Activated CD4-positive, alpha-beta T cell treated with anti-CD3 and anti-CD28 coated beads, Interleukin-2, amount 10 ng/mL, durations not matched to agents 24 days and 14 days (primary cell): ENCODE data around the gene PIGN. TPM values are rescaled to one million over a fixed set of nuclear protein-coding genes. Genes with fewer than 3 reads are reported as not detected.

Source experiments
- DNase-seq: peaks from one replicate; pipeline ENCODE4 v3.0.0; 2022
- H3K27ac Mint-ChIP-seq: one replicate; pipeline ENCODE4 v1.8.0; 2022; ENCODE audit warnings: mild to moderate bottlenecking, mixed read lengths
- H3K27me3 Mint-ChIP-seq: one replicate; pipeline ENCODE4 v1.8.0; 2022; ENCODE audit warnings: mixed read lengths
- H3K36me3 Mint-ChIP-seq: one replicate; pipeline ENCODE4 v1.8.0; 2022; ENCODE audit warnings: low read depth, mild to moderate bottlenecking, mixed read lengths
- H3K4me1 Mint-ChIP-seq: one replicate; pipeline ENCODE4 v1.8.0; 2021; ENCODE audit warnings: mixed read lengths
- H3K4me3 Mint-ChIP-seq: one replicate; pipeline ENCODE4 v1.8.0; 2022; ENCODE audit warnings: mild to moderate bottlenecking, moderate library complexity, mixed read lengths
- H3K9me3 Mint-ChIP-seq: one replicate; pipeline ENCODE4 v1.8.0; 2021; ENCODE audit warnings: mixed read lengths
- intact Hi-C: fragments of 100-400 bp; cut with micrococcal nuclease; formaldehyde crosslinking; loops from one replicate; pipeline ENCODE4 v1.15.1; 2023
- total RNA-seq: library from RNA; stranded (reverse); gene quantifications from 2 replicates; pipeline ENCODE4 v1.2.3, GENCODE V29; 2022

Gene PIGN
- total RNA-seq, 1 donor from 2014 or later: 32.0 TPM

GRCh38 chr18:62081248-62081647 lies 105.6 kb downstream of the PIGN start:
- DNase-seq: no peak
- H3K27me3 Mint-ChIP-seq: no peaks in the 10 kb centered on the region
- H3K36me3 Mint-ChIP-seq: peaks cover 3% of the 10 kb centered on the region
- no peak overlapping the region for H3K27ac Mint-ChIP-seq
- no peak overlapping the region for H3K4me3 Mint-ChIP-seq
- H3K4me1 Mint-ChIP-seq: peaks cover 11% of the 10 kb centered on the region
- intact Hi-C loops: loop anchor here (5.0 kb wide), 1 partner anchor 129 kb away; no protein-coding TSS in a partner anchor
- no peaks in the 10 kb centered on the region for H3K9me3 Mint-ChIP-seq

- Mint-ChIP-seq H3K4me1 (peaks cover 11% of the 10 kb centered on the region), H3K36me3 (peaks cover 3% of the 10 kb centered on the region), H3K27me3 (no peaks in the 10 kb centered on the region), H3K9me3 (no peaks in the 10 kb centered on the region), H3K27ac (no peak overlapping the region), H3K4me3 (no peak overlapping the region)
- intact Hi-C loops: loop anchor here (5.0 kb wide), 1 partner anchor 128 kb away; no protein-coding TSS in a partner anchor
- no peak for DNase-seq
Observed at GRCh38 chr18:62080172-62080900, 106.5 kb downstream of the PIGN start.

DNA sequence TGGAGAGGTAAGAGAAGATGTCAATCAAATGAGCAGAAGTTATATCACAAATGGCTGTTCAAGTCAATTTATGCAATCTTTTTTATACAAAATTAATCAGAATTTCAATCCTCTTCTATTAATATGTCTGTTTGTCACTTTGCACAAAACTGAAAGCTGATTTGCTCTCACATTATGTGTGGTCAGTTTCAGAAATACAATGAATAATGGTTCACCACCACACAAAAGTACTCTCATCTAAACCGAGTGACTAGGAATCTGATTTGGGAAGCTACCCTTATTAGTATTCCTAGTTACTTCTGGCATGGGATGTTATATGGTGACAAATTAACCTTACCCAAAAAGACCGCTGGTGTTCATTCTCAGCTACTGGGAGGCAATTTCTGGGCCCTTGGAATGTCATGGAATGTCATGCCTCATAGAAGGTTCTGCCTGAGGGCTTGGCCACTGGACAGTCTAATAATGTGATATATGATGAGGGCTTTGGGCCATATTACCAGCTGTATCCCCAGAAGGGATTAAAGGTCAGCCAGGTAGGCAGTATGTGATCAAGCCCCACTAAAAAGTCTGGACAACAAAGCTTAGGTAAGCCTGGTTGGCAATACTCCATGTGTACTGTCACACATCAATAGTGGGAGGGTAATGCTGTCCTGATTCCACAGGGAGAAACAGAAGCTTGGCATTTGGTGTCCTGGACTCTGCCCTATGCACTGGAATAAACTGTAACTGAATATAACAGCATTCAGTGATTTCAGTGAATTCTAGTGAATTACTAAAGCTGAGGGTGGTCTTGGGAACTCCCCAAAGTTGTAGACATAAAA lies 113.2 kb downstream of the PIGN start:
- Mint-ChIP-seq H3K4me3 (no peak overlapping the region), H3K27me3 (no peaks in the 10 kb centered on the region), H3K4me1 (no peaks in the 10 kb centered on the region), H3K27ac (no peak overlapping the region), H3K9me3 (no peaks in the 10 kb centered on the region), H3K36me3 (peaks cover 2% of the 10 kb centered on the region)
- intact Hi-C loops: no loop called here
- DNase-seq: no peak

GRCh38 chr18:62072370-62072769 lies 114.5 kb downstream of the PIGN start:
- H3K4me1 Mint-ChIP-seq: no peaks in the 10 kb centered on the region

GRCh38 chr18:62071071-62071470 lies 115.8 kb downstream of the PIGN start:
- Mint-ChIP-seq H3K27me3 (no peaks in the 10 kb centered on the region), H3K36me3 (peaks cover 7% of the 10 kb centered on the region), H3K27ac (no peak overlapping the region), H3K9me3 (peaks cover 3% of the 10 kb centered on the region), H3K4me3 (no peak overlapping the region), H3K4me1 (no peaks in the 10 kb centered on the region)
- DNase-seq: no peak
- intact Hi-C loops: no loop called here

More at GRCh38 chr18:62072370-62072769, 114.5 kb downstream of the PIGN start:
- Mint-ChIP-seq H3K27me3 (no peaks in the 10 kb centered on the region), H3K4me3 (no peak overlapping the region), H3K36me3 (peaks cover 4% of the 10 kb centered on the region), H3K27ac (no peak overlapping the region), H3K9me3 (no peaks in the 10 kb centered on the region)
- DNase-seq: no peak
- intact Hi-C loops: no loop called here

DNA sequence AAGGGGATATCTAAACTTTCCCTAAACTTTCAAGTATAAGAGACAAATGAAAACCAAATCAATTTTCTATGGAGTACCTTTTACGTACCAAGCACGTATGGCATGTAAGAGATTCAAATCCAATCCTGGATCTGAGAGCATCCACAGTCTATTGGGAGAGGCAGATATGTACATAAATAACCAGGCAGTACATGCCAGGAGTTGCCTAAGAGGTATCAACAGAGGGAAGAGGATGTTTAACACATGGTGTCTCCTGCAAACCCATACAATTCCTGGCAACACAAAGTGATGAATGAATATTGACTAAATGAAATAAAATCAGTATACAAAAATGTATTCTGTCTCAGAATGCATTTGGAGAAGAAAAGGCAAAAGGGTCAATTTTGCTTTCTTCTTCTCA lies 116.6 kb downstream of the PIGN start:
- H3K4me1 Mint-ChIP-seq: no peaks in the 10 kb centered on the region
- peaks cover 7% of the 10 kb centered on the region for H3K36me3 Mint-ChIP-seq
- no peak for DNase-seq
- no peaks in the 10 kb centered on the region for H3K27me3 Mint-ChIP-seq
- peaks cover 3% of the 10 kb centered on the region for H3K9me3 Mint-ChIP-seq
- no peak overlapping the region for H3K27ac Mint-ChIP-seq
- intact Hi-C loops: no loop called here
- H3K4me3 Mint-ChIP-seq: no peak overlapping the region

DNA sequence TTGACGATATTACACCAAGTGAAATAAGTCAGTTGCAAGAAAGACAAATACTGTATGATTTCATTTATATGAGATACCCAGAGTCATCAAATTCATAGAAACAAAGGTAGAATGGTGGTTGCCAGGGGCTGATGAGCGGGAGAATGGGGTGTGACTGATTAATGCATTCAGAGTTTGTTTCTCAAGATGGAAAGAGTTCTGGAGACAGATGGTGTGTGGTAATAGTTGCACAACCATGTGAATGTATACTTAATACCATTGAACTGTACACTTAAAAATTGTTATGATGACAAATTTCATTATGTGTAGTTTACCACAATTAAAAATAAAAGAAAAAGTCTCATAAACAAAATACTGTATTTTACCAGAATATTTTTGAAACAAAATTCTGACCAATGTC lies 117.3 kb downstream of the PIGN start:
- H3K4me1 Mint-ChIP-seq: no peaks in the 10 kb centered on the region
- peaks cover 3% of the 10 kb centered on the region for H3K9me3 Mint-ChIP-seq
- peaks cover 7% of the 10 kb centered on the region for H3K36me3 Mint-ChIP-seq
- no peak overlapping the region for H3K27ac Mint-ChIP-seq
- intact Hi-C loops: no loop called here
- no peak overlapping the region for H3K4me3 Mint-ChIP-seq
- H3K27me3 Mint-ChIP-seq: no peaks in the 10 kb centered on the region
- DNase-seq: no peak

- no peak overlapping the region for H3K27ac Mint-ChIP-seq
- no peaks in the 10 kb centered on the region for H3K4me1 Mint-ChIP-seq
- DNase-seq: no peak
- H3K4me3 Mint-ChIP-seq: no peak overlapping the region
- H3K36me3 Mint-ChIP-seq: peaks cover 9% of the 10 kb centered on the region
- peaks cover 3% of the 10 kb centered on the region for H3K9me3 Mint-ChIP-seq
- intact Hi-C loops: no loop called here
- no peaks in the 10 kb centered on the region for H3K27me3 Mint-ChIP-seq
Observed at GRCh38 chr18:62066102-62066818, 120.6 kb downstream of the PIGN start.

GRCh38 chr18:62064361-62064760 lies 122.5 kb downstream of the PIGN start:
- peaks cover 3% of the 10 kb centered on the region for H3K9me3 Mint-ChIP-seq
- H3K27me3 Mint-ChIP-seq: no peaks in the 10 kb centered on the region
- H3K4me3 Mint-ChIP-seq: no peak overlapping the region
- no peak overlapping the region for H3K27ac Mint-ChIP-seq
- no peaks in the 10 kb centered on the region for H3K4me1 Mint-ChIP-seq
- DNase-seq: no peak
- intact Hi-C loops: no loop called here
- H3K36me3 Mint-ChIP-seq: peaks cover 9% of the 10 kb centered on the region

DNA sequence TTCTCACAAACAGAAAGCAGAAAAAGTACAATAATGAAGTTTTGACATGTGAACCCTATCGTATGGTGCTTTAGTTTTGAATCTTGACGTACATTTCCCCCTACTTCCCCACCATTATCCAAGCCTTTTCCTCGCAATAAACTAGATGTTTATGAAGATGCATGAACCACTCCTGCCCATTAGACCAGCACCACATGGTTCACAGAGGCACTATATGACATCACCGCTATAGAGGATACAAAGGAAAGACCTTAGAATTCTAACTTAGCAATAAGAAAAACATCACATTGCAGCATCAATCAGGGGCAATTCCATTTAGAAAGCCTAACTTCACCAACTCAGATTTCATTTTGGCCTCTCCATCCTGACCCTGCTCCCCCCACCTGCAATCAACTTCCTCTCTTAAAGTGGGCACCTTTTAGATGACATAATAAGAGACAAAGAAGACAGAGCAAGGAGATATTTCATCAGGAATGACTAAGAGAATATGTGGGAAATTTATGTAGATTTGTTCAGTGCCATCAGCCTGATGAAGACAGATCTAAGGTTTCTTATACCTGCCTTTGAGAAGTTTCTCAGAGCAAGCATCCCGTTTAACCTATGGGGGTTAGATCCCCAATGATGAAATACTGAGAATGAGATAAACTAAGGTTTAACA lies 124.9 kb downstream of the PIGN start:
- intact Hi-C loops: no loop called here
- Mint-ChIP-seq H3K4me1 (no peaks in the 10 kb centered on the region), H3K4me3 (no peak overlapping the region), H3K27me3 (no peaks in the 10 kb centered on the region), H3K9me3 (peaks cover 5% of the 10 kb centered on the region), H3K36me3 (peaks cover 7% of the 10 kb centered on the region), H3K27ac (no peak overlapping the region)
- DNase-seq: no peak

DNA sequence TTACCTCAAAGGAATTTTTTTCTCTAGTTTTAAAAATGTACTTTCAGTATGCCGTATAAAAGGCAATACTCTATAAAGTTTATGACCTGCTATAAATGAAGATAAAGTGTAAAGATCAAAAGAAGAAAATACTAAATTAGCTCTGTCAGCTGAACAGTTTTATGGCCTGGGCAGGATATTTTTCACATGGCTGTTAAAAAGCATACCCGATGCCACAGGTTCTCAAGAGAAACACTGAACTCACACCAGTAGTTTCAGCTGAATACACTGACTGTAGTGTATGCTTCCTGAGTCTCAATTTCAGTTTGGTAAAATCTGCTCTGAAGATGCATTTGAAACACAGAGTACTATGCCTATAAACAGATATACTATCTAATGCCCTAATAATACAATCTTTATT lies 126.0 kb downstream of the PIGN start:
- no peak overlapping the region for H3K27ac Mint-ChIP-seq
- intact Hi-C loops: no loop called here
- no peaks in the 10 kb centered on the region for H3K4me1 Mint-ChIP-seq
- no peak overlapping the region for H3K4me3 Mint-ChIP-seq
- H3K9me3 Mint-ChIP-seq: peaks cover 3% of the 10 kb centered on the region
- H3K27me3 Mint-ChIP-seq: no peaks in the 10 kb centered on the region
- peaks cover 6% of the 10 kb centered on the region for H3K36me3 Mint-ChIP-seq
- DNase-seq: no peak

GRCh38 chr18:62054929-62055498 lies 131.8 kb downstream of the PIGN start:
- intact Hi-C loops: no loop called here
- Mint-ChIP-seq H3K4me1 (no peaks in the 10 kb centered on the region), H3K9me3 (peaks cover 6% of the 10 kb centered on the region), H3K27ac (no peak overlapping the region), H3K36me3 (peaks cover 15% of the 10 kb centered on the region), H3K4me3 (no peak overlapping the region), H3K27me3 (no peaks in the 10 kb centered on the region)
- DNase-seq: no peak

GRCh38 chr18:62048279-62048678 lies 138.6 kb downstream of the PIGN start:
- H3K4me3 Mint-ChIP-seq: no peak overlapping the region
- H3K27ac Mint-ChIP-seq: no peak overlapping the region
- H3K27me3 Mint-ChIP-seq: no peaks in the 10 kb centered on the region
- peaks cover 10% of the 10 kb centered on the region for H3K9me3 Mint-ChIP-seq
- peaks cover 18% of the 10 kb centered on the region for H3K36me3 Mint-ChIP-seq
- no peak for DNase-seq
- H3K4me1 Mint-ChIP-seq: no peaks in the 10 kb centered on the region
- intact Hi-C loops: no loop called here
